HepG2 (cell line): ENCODE measurements around the gene FAM118B. TPM values are rescaled to one million over a fixed set of nuclear protein-coding genes. Genes with fewer than 3 reads are reported as not detected.
A peak's percentile ranks its signal among the peaks of the same experiment; 100 is the strongest.

Experiments
- CBFB ChIP-seq: sonication (generic); formaldehyde crosslinking; IDR thresholded peaks from 2 replicates; pipeline ENCODE4 v1.4.0; 2020; ENCODE audit warnings: missing genetic modification reagents
- CENPT ChIP-seq: sonication (generic); formaldehyde crosslinking; IDR thresholded peaks from 2 replicates; pipeline ENCODE4 v1.8.0; 2022; ENCODE audit warnings: low read depth, mild to moderate bottlenecking, moderate library complexity, missing genetic modification reagents
- DR1 ChIP-seq: sonication (generic); formaldehyde crosslinking; IDR thresholded peaks from 2 replicates; pipeline ENCODE4 v1.8.0; 2021; ENCODE audit warnings: mild to moderate bottlenecking, missing genetic modification reagents, inconsistent platforms
- GMEB2 ChIP-seq: IDR thresholded peaks from 2 replicates; pipeline ENCODE4 v1.6.1; 2016; ENCODE audit warnings: missing biosample characterization, missing genetic modification reagents, low read depth
- GRHL1 ChIP-seq: sonication (generic); formaldehyde crosslinking; conservative IDR thresholded peaks from 2 replicates; pipeline ENCODE4 v1.8.0; 2022; ENCODE audit warnings: missing genetic modification reagents
- HMGXB4 ChIP-seq, 2 experiments: sonication (generic) in 1 of 2; formaldehyde crosslinking in 1 of 2; IDR thresholded peaks; 2 replicates each; pipeline versions ENCODE4 v1.4.0 to v1.6.1; 2018 to 2020; ENCODE audit warnings: missing genetic modification reagents in 2 of 2, borderline replicate concordance in 1 of 2, low read depth in 1 of 2, mild to moderate bottlenecking in 1 of 2, missing biosample characterization in 1 of 2
- KDM2A ChIP-seq: sonication (generic); formaldehyde crosslinking; IDR thresholded peaks from 2 replicates; pipeline ENCODE4 v1.4.0; 2020; ENCODE audit warnings: low read depth, missing genetic modification reagents, borderline replicate concordance
- MIER2 ChIP-seq: IDR thresholded peaks from 2 replicates; pipeline ENCODE4 v1.6.1; 2016; ENCODE audit warnings: missing biosample characterization, missing genetic modification reagents
- MTF2 ChIP-seq: sonication (generic); formaldehyde crosslinking; IDR thresholded peaks from 2 replicates; pipeline ENCODE4 v1.5.0; 2020; ENCODE audit warnings: missing genetic modification reagents, borderline replicate concordance
- NFKB2 ChIP-seq: sonication (generic); formaldehyde crosslinking; IDR thresholded peaks from 2 replicates; pipeline ENCODE4 v1.4.0; 2020; ENCODE audit warnings: missing genetic modification reagents, borderline replicate concordance
- PRDM10 ChIP-seq: sonication (generic); formaldehyde crosslinking; IDR thresholded peaks from 2 replicates; pipeline ENCODE4 v1.4.0; 2020; ENCODE audit warnings: low read depth, missing genetic modification reagents
- SMARCC2 ChIP-seq: fragments of 450-650 bp; IDR thresholded peaks from 2 replicates; pipeline ENCODE4 v1.6.1; 2017; ENCODE audit warnings: antibody characterized with exemption, mild to moderate bottlenecking
- ZNF136 ChIP-seq: sonication (generic); formaldehyde crosslinking; IDR thresholded peaks from 2 replicates; pipeline ENCODE4 v1.8.1; 2022; ENCODE audit warnings: low read depth, mild to moderate bottlenecking, moderate library complexity, missing genetic modification reagents
- ZNF17 ChIP-seq: sonication (generic); formaldehyde crosslinking; IDR thresholded peaks from 2 replicates; pipeline ENCODE4 v1.5.0; 2020; ENCODE audit warnings: mild to moderate bottlenecking, missing genetic modification reagents
- ZNF275 ChIP-seq: sonication (generic); formaldehyde crosslinking; IDR thresholded peaks from 2 replicates; pipeline ENCODE4 v1.8.0; 2022; ENCODE audit warnings: missing genetic modification reagents, mild to moderate bottlenecking, inconsistent platforms, borderline replicate concordance
- ZNF501 ChIP-seq: sonication (generic); formaldehyde crosslinking; IDR thresholded peaks from 2 replicates; pipeline ENCODE4 v1.5.1; 2020; ENCODE audit warnings: mild to moderate bottlenecking, moderate library complexity, missing genetic modification reagents
- ZNF720 ChIP-seq: sonication (generic); formaldehyde crosslinking; IDR thresholded peaks from 2 replicates; pipeline ENCODE4 v1.4.0; 2020; ENCODE audit warnings: missing genetic modification reagents
- ZSCAN22 ChIP-seq: sonication (generic); formaldehyde crosslinking; IDR thresholded peaks from 2 replicates; pipeline ENCODE4 v1.4.0; 2020; ENCODE audit warnings: mild to moderate bottlenecking, missing genetic modification reagents
- polyA plus RNA-seq, 8 experiments: library from polyadenylated mRNA; depleted of rRNA in 3 of 8; stranded (reverse) in 7 of 8; unstranded in 1 of 8; fragments of >200 nt; fragmentation: Illumina TruSeq in 4 of 8; extraction: Trizol in 4 of 8; gene quantifications; 2 replicates each; pipeline versions ENCODE4 v1.2.1 to v1.2.3, GENCODE V29; 2011 to 2016; ENCODE audit warnings: low read depth in 4 of 8, missing spikeins in 1 of 8, mixed read lengths in 1 of 8; ENCODE audit not compliant: insufficient read depth in 1 of 8
- total RNA-seq, 5 experiments: library from RNA; depleted of rRNA; stranded (reverse); fragments of >200 nt; fragmentation: Illumina TruSeq; extraction: Trizol; gene quantifications; 2 replicates each; pipeline ENCODE4 v1.2.3, GENCODE V29; 2016; ENCODE audit warnings: low read depth in 1 of 5

The FAM118B gene
- total and polyA plus RNA-seq, 2 of the 13 experiments (the other 11 are each of a cell fraction or from before 2014, with no cell fraction given) = 10.2 to 25.7 TPM

- TF ChIP-seq MTF2 = no peak
- 0 out of 2 replicates have a peak, but pooled peaks have one; percentile 60 for TF ChIP-seq NFKB2 (CRISPR knock-in tag)
- no peak for TF ChIP-seq ZNF501
- TF ChIP-seq ZSCAN22 = no peak
- no peak for TF ChIP-seq CENPT
- TF ChIP-seq GMEB2 (CRISPR knock-in tag) = no peak
- TF ChIP-seq KDM2A (CRISPR knock-in tag) = peak; percentile 79
- no peak; the same call in 1 of the 2 replicates for TF ChIP-seq DR1
- no peak for TF ChIP-seq MIER2 (CRISPR knock-in tag)
- no peak for TF ChIP-seq GRHL1 (CRISPR knock-in tag)
- TF ChIP-seq PRDM10 (CRISPR knock-in tag) = no peak
- TF ChIP-seq SMARCC2 = no peak
- no peak for TF ChIP-seq HMGXB4 (CRISPR knock-in tag; IDR thresholded peaks at IDR 0.05; ENCODE audit: borderline replicate concordance in 1 of 2, low read depth in 1 of 2)
- TF ChIP-seq ZNF720 (CRISPR knock-in tag) = no peak
- TF ChIP-seq ZNF275 (CRISPR knock-in tag) = no peak
- 0 out of 2 replicates have a peak, but pooled peaks have one; percentile 33 for TF ChIP-seq ZNF136 (CRISPR knock-in tag)
- TF ChIP-seq ZNF17 = 0 out of 2 replicates have a peak, but pooled peaks have one; percentile 40
- no peak for TF ChIP-seq CBFB
Measured at GRCh38 chr11:126282361-126282735, 70.8 kb downstream of the FAM118B start (continued).
